ENCODE data around the gene MS4A13.
"Not testable (repeated sequence)": the region's sequence is repeated elsewhere in the genome, so short reads cannot be mapped to it uniquely, and the experiment has no call there.

MS4A13 gene

DNA sequence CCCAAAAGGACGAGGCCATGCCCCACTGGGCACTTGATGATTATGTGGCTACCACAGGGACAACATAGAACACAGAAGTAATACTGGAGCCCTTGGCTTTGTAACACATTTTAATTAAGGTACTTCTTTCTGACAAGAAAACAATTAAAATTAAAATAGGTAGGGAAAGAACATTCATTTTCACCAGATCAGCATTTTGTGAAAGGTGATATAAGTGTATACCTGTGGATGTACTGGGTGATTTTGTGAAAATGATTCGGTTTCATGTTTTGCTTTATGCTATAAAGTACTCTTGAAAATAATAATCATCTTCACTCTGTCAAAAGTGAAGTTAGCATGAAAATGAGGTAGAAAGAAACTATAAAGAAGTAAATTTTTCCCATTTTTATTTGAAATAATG is 21.7 kb upstream of the MS4A13 start:
- no peak overlapping the region for H3K27ac ChIP-seq
- TF ChIP-seq, protein P1, sequence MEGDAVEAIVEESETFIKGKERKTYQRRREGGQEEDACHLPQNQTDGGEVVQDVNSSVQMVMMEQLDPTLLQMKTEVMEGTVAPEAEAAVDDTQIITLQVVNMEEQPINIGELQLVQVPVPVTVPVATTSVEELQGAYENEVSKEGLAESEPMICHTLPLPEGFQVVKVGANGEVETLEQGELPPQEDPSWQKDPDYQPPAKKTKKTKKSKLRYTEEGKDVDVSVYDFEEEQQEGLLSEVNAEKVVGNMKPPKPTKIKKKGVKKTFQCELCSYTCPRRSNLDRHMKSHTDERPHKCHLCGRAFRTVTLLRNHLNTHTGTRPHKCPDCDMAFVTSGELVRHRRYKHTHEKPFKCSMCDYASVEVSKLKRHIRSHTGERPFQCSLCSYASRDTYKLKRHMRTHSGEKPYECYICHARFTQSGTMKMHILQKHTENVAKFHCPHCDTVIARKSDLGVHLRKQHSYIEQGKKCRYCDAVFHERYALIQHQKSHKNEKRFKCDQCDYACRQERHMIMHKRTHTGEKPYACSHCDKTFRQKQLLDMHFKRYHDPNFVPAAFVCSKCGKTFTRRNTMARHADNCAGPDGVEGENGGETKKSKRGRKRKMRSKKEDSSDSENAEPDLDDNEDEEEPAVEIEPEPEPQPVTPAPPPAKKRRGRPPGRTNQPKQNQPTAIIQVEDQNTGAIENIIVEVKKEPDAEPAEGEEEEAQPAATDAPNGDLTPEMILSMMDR (conservative IDR thresholded peaks at IDR 0.05) = no peak

DNA sequence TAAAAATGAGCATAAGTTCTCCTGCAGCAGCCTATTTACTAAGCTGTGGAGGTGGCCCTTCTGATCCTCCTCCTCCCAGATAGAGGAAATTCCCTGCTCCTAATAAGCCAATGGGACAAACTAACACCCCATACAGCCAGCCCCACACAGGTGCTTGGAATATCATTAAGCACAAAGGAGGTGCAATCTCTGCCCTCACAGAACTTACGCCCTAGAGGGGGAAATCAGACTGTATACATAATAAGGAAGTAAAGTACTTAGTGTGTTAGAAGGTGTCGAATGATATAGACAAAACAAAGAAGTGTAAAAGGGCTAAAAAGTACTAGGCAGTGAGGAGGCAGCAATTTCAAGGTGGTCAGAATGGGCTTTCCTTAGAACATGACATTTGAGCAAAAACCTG is 16.8 kb upstream of the MS4A13 start:
- TF ChIP-seq, protein P1 (conservative IDR thresholded peaks at IDR 0.05) = no peak
- no peak overlapping the region for H3K27ac ChIP-seq

DNA sequence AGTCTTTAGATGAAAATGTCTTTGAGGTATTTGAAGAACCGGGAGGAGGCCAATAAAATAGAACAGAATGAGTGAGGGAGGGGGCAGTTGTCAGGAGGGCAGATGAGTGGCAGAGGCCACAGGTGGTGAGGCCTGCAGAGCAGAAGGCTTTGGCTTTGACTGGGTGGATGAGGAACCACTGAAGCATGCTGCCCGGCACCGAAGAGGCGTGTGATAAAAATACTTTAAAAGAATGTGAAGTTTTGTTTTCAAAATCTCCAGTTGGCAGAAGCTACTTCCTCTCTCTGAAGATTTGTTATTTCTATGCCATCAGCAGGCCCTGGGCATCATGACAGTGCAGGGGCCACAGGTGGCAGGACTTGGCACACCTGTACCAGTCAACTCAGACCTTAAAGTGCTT is 16.3 kb upstream of the MS4A13 start:
- TF ChIP-seq, protein P1 (conservative IDR thresholded peaks at IDR 0.05) = no peak
- no peak overlapping the region for H3K27ac ChIP-seq

DNA sequence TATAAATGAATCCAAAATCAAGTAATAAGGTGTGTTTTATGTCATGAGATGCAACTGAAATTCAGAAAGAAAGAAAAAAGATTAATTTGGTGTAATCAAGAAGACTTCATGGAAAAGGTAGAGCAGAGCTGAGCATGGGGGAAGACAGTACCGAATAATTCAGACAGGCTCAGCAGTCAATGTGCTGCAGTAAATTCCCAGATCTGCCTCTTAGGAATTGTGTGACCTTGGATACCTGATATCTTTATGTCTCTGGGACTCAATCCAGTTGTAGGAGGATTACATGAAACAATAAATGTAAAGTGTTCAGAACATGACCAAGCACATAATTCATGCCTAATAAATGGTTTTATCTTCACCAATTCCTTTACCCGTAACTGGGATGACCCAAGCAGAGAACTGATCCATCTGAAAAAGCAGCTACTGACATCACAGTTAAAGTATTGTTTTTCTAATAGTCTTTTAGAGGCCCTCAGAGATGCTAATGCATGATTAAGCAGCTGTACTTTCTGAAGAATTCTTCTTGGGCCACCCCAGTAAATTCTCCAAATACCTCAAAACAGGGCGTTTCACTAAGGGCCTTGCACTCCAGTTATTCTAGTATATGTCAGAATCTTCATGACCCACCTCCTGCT is 14.8 kb upstream of the MS4A13 start:
- TF ChIP-seq, protein P1 (conservative IDR thresholded peaks at IDR 0.05) = no peak
- H3K27ac ChIP-seq = no peak overlapping the region

DNA sequence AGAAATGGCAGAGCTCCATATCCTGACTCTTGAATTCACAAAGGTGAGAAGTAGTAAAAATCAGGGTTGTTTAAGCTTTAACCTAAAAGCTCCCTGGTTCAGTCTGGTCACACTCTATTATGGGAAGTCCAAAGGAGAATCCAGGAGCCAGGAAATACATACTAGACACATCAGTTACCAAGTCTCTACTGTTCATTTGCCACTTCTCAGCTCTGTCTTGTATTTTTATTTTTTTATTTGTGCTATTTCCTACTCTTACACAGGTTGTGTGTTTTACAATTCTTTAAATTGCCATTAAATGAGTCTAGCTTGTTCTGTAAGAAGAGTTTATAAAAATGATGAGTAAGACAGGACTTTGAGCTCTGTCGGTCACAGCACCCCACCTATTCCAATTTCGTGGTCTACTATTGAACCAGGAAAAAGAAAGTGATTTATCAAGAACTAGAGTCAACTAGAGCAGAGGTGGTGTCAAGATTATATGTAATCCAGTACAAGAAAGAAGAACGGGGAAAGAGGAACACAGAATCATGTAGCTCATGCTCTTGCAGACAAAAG is 12.9 kb upstream of the MS4A13 start:
- TF ChIP-seq, protein P1 (conservative IDR thresholded peaks at IDR 0.05) = no peak
- H3K27ac ChIP-seq = no peak overlapping the region

DNA sequence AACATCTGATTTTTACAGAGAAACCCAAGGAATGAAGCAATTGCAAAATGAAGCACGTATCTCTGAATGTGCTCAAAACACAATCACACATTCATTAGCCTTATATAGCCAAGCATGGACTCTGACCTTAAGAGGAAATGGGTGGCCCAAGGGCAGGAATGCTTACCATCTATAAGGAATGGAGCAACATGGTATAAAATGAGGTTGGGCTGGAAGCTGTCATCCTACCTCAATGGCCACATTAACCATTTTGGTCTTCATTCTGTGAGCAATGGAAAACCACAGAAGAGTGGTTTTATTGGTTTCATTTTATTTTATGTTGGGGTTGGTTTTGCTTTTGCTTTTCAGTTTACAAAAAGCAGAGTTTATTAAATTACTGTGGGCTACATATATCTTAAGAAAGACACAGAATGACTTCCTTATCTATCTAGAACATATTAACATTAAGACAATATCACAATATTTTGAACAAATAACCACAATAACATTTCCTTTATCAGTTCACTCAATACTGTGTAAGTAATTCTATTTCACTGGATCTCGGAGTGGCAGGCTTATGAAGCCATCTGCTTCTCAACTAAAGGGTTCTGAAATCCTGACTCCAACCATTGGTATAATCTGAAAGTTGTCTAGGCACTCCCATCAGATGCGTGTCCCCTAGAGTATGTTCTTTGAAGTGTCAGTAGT is 10.8 kb upstream of the MS4A13 start:
- H3K27ac ChIP-seq = no peak overlapping the region
- TF ChIP-seq, protein P1 (conservative IDR thresholded peaks at IDR 0.05) = no peak

DNA sequence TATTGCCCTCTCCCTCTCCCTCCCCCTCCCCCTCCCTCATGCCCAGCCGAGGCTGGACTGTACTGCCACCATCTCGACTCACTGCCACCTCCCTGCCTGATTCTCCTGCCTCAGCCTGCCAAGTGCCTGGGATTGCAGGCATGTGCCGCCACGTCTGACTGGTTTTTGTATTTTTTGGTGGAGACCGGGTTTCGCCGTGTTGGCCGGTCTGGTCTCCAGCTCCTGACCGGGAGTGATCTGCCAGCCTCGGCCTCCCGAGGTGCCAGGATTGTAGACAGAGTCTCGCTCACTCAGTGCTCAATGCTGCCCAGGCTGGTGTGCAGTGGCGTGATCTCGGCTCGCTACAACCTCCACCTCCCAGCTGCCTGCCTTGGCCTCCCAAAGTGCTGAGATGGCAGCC is 5.6 kb upstream of the MS4A13 start:
- not testable (repeated sequence) for H3K27ac ChIP-seq

DNA sequence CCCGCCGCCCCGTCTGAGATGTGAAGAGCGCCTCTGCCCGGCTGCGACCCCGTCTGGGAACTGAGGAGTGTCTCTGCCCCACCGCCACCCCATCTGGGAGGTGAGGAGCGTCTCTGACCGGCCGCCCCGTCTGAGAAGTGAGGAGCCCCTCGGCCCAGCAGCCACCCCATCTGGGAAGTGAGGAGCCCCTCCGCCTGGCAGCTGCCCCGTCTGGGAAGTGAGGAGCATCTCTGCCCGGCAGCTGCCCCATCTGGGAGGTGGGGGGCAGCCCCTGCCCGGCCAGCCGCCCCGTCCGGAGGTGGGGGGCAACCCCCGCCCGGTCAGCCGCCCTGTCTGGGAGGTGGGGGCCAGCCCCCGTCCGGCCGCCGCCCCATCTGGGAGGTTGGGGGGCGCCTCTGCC is 5.0 kb upstream of the MS4A13 start:
- not testable (repeated sequence) for H3K27ac ChIP-seq

Measured in VCaP (cell line).